B cell (primary cell): ENCODE results near the gene MAG.

Experiments
- CTCF ChIP-seq: fragments of 200-600 bp; IDR thresholded peaks from one replicate; pipeline ENCODE4 v1.8.0; 2022; ENCODE audit warnings: antibody characterized with exemption, mild to moderate bottlenecking
- EZH2 ChIP-seq: IDR thresholded peaks from 2 replicates; pipeline ENCODE4 v1.6.1; 2012; ENCODE audit warnings: borderline replicate concordance, low read depth, mild to moderate bottlenecking, moderate library complexity, low read length; ENCODE audit not compliant: insufficient read depth, poor library complexity, severe bottlenecking

GRCh38 chr19:35355791-35356460 lies 64.0 kb downstream of the MAG start:
- TF ChIP-seq CTCF = no peak
- TF ChIP-seq EZH2 = no peak
